NT2/D1 (cell line): ENCODE results near the gene RIGI.

ENCODE experiments used
- SUZ12 ChIP-seq: IDR thresholded peaks from 2 replicates; pipeline ENCODE4 v1.6.1; 2011; ENCODE audit not compliant: insufficient read length, insufficient read depth; ENCODE audit errors: extremely low read depth
- YY1 ChIP-seq: IDR thresholded peaks from 2 replicates; pipeline ENCODE4 v1.6.1; 2011; ENCODE audit not compliant: insufficient read length, insufficient read depth
- ZNF274 ChIP-seq: IDR thresholded peaks from 2 replicates; pipeline ENCODE4 v1.6.1; 2011; ENCODE audit warnings: mild to moderate bottlenecking, low read depth, low read length

DNA sequence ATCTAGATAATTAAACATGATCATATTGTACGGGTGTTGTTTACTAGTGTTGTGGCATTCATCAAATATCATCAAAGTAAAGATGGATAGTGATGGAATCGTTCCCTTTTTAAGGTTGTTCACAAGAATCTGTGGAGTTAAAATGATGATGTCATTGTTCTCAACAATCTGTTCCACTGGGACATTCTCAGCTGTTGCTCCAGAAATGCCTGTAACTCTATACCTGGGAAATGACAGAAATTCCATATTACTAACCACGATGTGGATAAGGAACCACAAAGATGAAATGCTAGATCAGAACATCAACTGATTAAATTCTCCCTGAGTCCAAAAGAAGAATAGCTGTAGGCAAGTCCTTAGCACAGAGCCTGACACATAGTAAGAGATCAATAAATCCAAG lies 38.0 kb downstream of the RIGI start:
- no peak for TF ChIP-seq ZNF274
- no peak for TF ChIP-seq SUZ12
- TF ChIP-seq YY1 = no peak
